NB4 (cell line): ENCODE data around the gene EFCAB9.

Experiments used
- POLR2A ChIP-seq: IDR thresholded peaks from 2 replicates; pipeline ENCODE4 v1.6.1; 2011; ENCODE audit warnings: mild to moderate bottlenecking; ENCODE audit not compliant: insufficient read length; ENCODE audit errors: extremely low read depth
- TF ChIP-seq, protein P1 (sequence below): IDR thresholded peaks from one replicate; pipeline ENCODE4 v1.5.1; 2012; ENCODE audit warnings: low read depth, low read length

DNA sequence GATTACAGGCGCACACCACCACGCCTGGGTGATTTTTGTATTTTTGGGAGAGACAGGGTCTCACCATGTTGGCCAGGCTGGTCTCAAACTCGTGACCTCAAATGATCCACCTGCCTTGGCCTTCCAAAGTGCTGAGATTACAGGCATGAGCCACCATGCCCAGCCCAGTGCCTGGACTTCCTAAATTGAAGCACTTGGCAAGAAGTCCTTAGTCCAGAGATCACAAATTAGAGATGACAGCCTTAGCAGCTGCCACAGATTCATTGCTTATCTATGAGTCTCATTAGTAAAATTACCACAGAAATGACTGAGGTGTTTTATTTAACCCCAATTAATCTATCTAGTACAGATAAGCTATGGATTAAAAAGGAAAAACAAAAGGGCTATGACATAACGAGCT, 19.2 kb downstream of the EFCAB9 start:
- TF ChIP-seq, protein P1, sequence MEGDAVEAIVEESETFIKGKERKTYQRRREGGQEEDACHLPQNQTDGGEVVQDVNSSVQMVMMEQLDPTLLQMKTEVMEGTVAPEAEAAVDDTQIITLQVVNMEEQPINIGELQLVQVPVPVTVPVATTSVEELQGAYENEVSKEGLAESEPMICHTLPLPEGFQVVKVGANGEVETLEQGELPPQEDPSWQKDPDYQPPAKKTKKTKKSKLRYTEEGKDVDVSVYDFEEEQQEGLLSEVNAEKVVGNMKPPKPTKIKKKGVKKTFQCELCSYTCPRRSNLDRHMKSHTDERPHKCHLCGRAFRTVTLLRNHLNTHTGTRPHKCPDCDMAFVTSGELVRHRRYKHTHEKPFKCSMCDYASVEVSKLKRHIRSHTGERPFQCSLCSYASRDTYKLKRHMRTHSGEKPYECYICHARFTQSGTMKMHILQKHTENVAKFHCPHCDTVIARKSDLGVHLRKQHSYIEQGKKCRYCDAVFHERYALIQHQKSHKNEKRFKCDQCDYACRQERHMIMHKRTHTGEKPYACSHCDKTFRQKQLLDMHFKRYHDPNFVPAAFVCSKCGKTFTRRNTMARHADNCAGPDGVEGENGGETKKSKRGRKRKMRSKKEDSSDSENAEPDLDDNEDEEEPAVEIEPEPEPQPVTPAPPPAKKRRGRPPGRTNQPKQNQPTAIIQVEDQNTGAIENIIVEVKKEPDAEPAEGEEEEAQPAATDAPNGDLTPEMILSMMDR, result no peak
- no peak for TF ChIP-seq POLR2A
